NCI-H128 (cell line): Measurements from ENCODE around the gene STRA8.

ENCODE experiments used
- DNase-seq: peaks from one replicate; lab custom pipeline; 2025; ENCODE audit not compliant: unreplicated experiment; lab: John Stamatoyannopoulos, UW

STRA8 gene

GRCh38 chr7:135233570-135233969 is at the start of gene STRA8:
TSS of gene STRA8 (plus strand) at chr7:135233838. CDS start at chr7:135240525, 6,687 bp downstream.
- DNase-seq = no peak

- DNase-seq = no peak
These were observed 49.3 kb upstream of the STRA8 start for GRCh38 chr7:135184254-135184841.

GRCh38 chr7:135185471-135186260 is 48.0 kb upstream of the STRA8 start:
- no peak for DNase-seq

- DNase-seq = no peak
These were observed 47.4 kb upstream of the STRA8 start for GRCh38 chr7:135186261-135186540.

GRCh38 chr7:135186841-135187253 is 46.8 kb upstream of the STRA8 start:
- DNase-seq = no peak

- no peak for DNase-seq
These were observed 45.2 kb upstream of the STRA8 start for GRCh38 chr7:135188298-135188984.

GRCh38 chr7:135189221-135189662 is 44.4 kb upstream of the STRA8 start:
- DNase-seq = no peak

GRCh38 chr7:135189961-135190360 is 43.7 kb upstream of the STRA8 start:
- no peak for DNase-seq

- DNase-seq = no peak
These were observed 42.9 kb upstream of the STRA8 start for GRCh38 chr7:135190703-135191102.

GRCh38 chr7:135192914-135193536 is 40.6 kb upstream of the STRA8 start:
- DNase-seq = no peak

- DNase-seq = no peak
These were observed 40.0 kb upstream of the STRA8 start for GRCh38 chr7:135193615-135194081.

GRCh38 chr7:135194494-135195095 is 39.0 kb upstream of the STRA8 start:
- no peak for DNase-seq

GRCh38 chr7:135195156-135195555 is 38.5 kb upstream of the STRA8 start:
- DNase-seq = no peak

- no peak for DNase-seq
These were observed 37.5 kb upstream of the STRA8 start for GRCh38 chr7:135195968-135196629.

- no peak for DNase-seq
These were observed 36.3 kb upstream of the STRA8 start for GRCh38 chr7:135197343-135197742.

- DNase-seq = no peak
These were observed 35.6 kb upstream of the STRA8 start for GRCh38 chr7:135197906-135198655.

- DNase-seq = no peak
These were observed 34.2 kb upstream of the STRA8 start for GRCh38 chr7:135199439-135199838.

GRCh38 chr7:135200821-135201331 is 32.8 kb upstream of the STRA8 start:
- no peak for DNase-seq

- no peak for DNase-seq
These were observed 32.3 kb upstream of the STRA8 start for GRCh38 chr7:135201350-135201749.

- no peak for DNase-seq
These were observed 29.3 kb upstream of the STRA8 start for GRCh38 chr7:135204341-135204749.
